ENCODE results near the gene VCP.

The VCP gene

GRCh38 chr9:35067056-35067455 is 5.4 kb downstream of the VCP start:
- DNase-seq (ENCODE audit: low read depth): peak; percentile 27
- TF ChIP-seq CTCF (IDR thresholded peaks at IDR 0.05; ENCODE audit: insufficient read depth, low read depth, low read length, missing control alignments): no peak
- no peak overlapping the region for H3K4me3 ChIP-seq (ENCODE audit: low read length)

- H3K4me3 ChIP-seq (ENCODE audit: low read length): no peak overlapping the region
- DNase-seq (ENCODE audit: low read depth): no peak
- no peak for TF ChIP-seq CTCF (IDR thresholded peaks at IDR 0.05; ENCODE audit: insufficient read depth, low read depth, low read length, missing control alignments)
Observed at GRCh38 chr9:35060548-35061207, 11.7 kb downstream of the VCP start.

- no peak for TF ChIP-seq CTCF (IDR thresholded peaks at IDR 0.05; ENCODE audit: insufficient read depth, low read depth, low read length, missing control alignments)
- DNase-seq (ENCODE audit: low read depth): no peak
- H3K4me3 ChIP-seq (ENCODE audit: low read length): no peak overlapping the region
Observed at GRCh38 chr9:35059438-35059837, 13.0 kb downstream of the VCP start.

GRCh38 chr9:35057271-35057620 is 15.2 kb downstream of the VCP start:
- DNase-seq (ENCODE audit: low read depth): no peak
- H3K4me3 ChIP-seq (ENCODE audit: low read length): no peak overlapping the region
- no peak for TF ChIP-seq CTCF (IDR thresholded peaks at IDR 0.05; ENCODE audit: insufficient read depth, low read depth, low read length, missing control alignments)

- DNase-seq (ENCODE audit: low read depth): no peak
- H3K4me3 ChIP-seq (ENCODE audit: low read length): no peak overlapping the region
- no peak for TF ChIP-seq CTCF (IDR thresholded peaks at IDR 0.05; ENCODE audit: insufficient read depth, low read depth, low read length, missing control alignments)
Observed at GRCh38 chr9:35056571-35057270, 15.7 kb downstream of the VCP start.

GRCh38 chr9:35054871-35055644 is 17.4 kb downstream of the VCP start:
- no peak for TF ChIP-seq CTCF (IDR thresholded peaks at IDR 0.05; ENCODE audit: insufficient read depth, low read depth, low read length, missing control alignments)
- DNase-seq (ENCODE audit: low read depth): no peak
- no peak overlapping the region for H3K4me3 ChIP-seq (ENCODE audit: low read length)
